ENCODE results near the gene CCNG1. TPM values are rescaled to one million over a fixed set of nuclear protein-coding genes. Genes with fewer than 3 reads are reported as not detected.

Gene CCNG1
- total RNA-seq, 2 donors from 2014 or later, result 83.0 to 83.7 TPM

DNA sequence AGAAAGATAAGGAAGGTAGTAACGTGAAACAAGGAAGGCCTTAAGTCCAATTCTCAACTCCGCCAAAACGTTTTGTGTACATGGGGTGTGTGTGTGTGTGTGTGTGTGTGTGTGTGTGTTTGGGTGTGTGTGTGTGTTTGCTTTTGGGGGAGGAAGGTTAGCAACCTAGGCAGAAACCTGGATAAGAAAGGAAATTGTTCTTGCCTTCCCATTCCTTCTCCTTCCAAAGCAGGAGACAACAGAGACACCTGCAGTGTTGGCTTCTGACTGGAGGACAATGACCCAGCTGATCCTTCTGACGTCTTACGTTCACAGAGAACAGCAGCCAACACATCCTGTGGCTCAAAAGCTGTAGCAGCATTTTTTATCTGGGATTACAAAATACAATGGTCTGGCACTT is 4.1 kb upstream of the CCNG1 start:
- ATAC-seq (ENCODE audit: insufficient number of reproducible peaks, low FRiP score, low read depth) (no peak), DNase-seq (ENCODE audit: low spot score) (no peak)
- H3K4me3 ChIP-seq, result no peak overlapping the region
- H3K4me1 ChIP-seq (ENCODE audit: control insufficient read depth in 1 of 2, low read depth in 2 of 2), result peaks cover under 1 to 6% of the 10 kb centered on the region in 2 donors
- no peak for TF ChIP-seq CTCF (IDR thresholded peaks at IDR 0.05)
- no peaks in the 10 kb centered on the region for H3K9me3 ChIP-seq
- H3K27ac ChIP-seq, result no peak overlapping the region
- no peaks in the 10 kb centered on the region for H3K36me3 ChIP-seq
- H3K27me3 ChIP-seq (replicated peaks; ENCODE audit: insufficient read depth), result no peaks in the 10 kb centered on the region

- TF ChIP-seq CTCF (IDR thresholded peaks at IDR 0.05), result no peak
- Histone ChIP-seq H3K27ac (no peak overlapping the region), H3K27me3 (replicated peaks; ENCODE audit: insufficient read depth) (no peaks in the 10 kb centered on the region), H3K4me1 (ENCODE audit: control insufficient read depth in 1 of 2, low read depth in 2 of 2) (peaks cover 11 to 17% of the 10 kb centered on the region in 2 donors), H3K9me3 (no peaks in the 10 kb centered on the region), H3K4me3 (no peak overlapping the region), H3K36me3 (no peaks in the 10 kb centered on the region)
- no peak for ATAC-seq (ENCODE audit: insufficient number of reproducible peaks, low FRiP score, low read depth)
- DNase-seq (ENCODE audit: low spot score), result no peak
These were observed 3.0 kb upstream of the CCNG1 start for GRCh38 chr5:163434401-163434866.

DNA sequence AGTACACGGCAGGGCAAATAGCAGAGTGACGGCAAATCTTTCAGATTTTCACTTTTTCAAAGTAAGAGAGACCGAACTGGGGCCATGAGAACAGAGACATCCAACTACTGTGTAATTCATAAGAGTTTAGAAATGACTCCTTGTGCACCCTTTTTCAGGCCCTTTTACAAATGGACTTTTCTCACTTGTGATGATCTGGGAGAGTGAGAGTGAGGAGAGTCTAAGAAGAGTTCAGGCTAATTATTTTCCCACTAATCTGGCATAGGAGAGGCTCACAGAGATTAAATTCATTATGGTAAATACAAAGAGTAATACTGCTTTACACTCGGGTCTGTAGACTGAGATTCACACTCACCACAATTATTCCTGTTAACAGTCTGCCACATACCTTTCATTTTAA is 880 bp upstream of the CCNG1 start:
- ATAC-seq (ENCODE audit: insufficient number of reproducible peaks, low FRiP score, low read depth), result no peak
- peak overlapping the region; percentile 92 to 93 for H3K27ac ChIP-seq

GRCh38 chr5:163437011-163437308 is 435 bp upstream of the CCNG1 start:
- Histone ChIP-seq H3K27me3 (replicated peaks; ENCODE audit: insufficient read depth) (no peaks in the 10 kb centered on the region), H3K4me3 (peak overlapping the region; percentile 98), H3K27ac (peak overlapping the region; percentile 92 to 93), H3K4me1 (ENCODE audit: control insufficient read depth in 1 of 2, low read depth in 2 of 2) (peaks cover 22 to 33% of the 10 kb centered on the region in 2 donors), H3K36me3 (peaks cover 1% of the 10 kb centered on the region), H3K9me3 (no peaks in the 10 kb centered on the region)
- ATAC-seq (ENCODE audit: insufficient number of reproducible peaks, low FRiP score, low read depth) (no peak), DNase-seq (ENCODE audit: low spot score) (no peak)
- TF ChIP-seq CTCF (IDR thresholded peaks at IDR 0.05), result no peak

More for the DNA sequence above, 880 bp upstream of the CCNG1 start:
- TF ChIP-seq CTCF (IDR thresholded peaks at IDR 0.05), result no peak
- Histone ChIP-seq H3K9me3 (no peaks in the 10 kb centered on the region), H3K36me3 (no peaks in the 10 kb centered on the region), H3K4me3 (peak overlapping the region; percentile 98), H3K4me1 (ENCODE audit: control insufficient read depth in 1 of 2, low read depth in 2 of 2) (peaks cover 22 to 33% of the 10 kb centered on the region in 2 donors), H3K27me3 (replicated peaks; ENCODE audit: insufficient read depth) (no peaks in the 10 kb centered on the region)
- no peak for DNase-seq (ENCODE audit: low spot score)

DNA sequence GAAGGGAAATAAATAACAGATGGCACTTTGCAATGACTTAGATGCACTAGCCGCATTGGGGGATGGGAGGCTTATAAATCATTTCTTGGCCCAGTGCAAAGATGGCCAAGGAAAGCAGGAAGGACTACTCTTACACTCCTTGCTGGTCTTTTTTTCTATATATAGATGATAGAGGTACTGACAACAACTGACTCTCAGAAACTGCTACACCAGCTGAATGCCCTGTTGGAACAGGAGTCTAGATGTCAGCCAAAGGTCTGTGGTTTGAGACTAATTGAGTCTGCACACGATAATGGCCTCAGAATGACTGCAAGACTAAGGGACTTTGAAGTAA is 1.7 kb downstream of the CCNG1 start:
- peaks cover 16% of the 10 kb centered on the region for H3K36me3 ChIP-seq
- ATAC-seq (ENCODE audit: insufficient number of reproducible peaks, low FRiP score, low read depth), result no peak
- no peak for DNase-seq (ENCODE audit: low spot score)
- H3K27me3 ChIP-seq (replicated peaks; ENCODE audit: insufficient read depth), result no peaks in the 10 kb centered on the region
- H3K4me3 ChIP-seq, result peak overlapping the region; percentile 98
- H3K4me1 ChIP-seq (ENCODE audit: control insufficient read depth in 1 of 2, low read depth in 2 of 2), result peaks cover 22 to 33% of the 10 kb centered on the region in 2 donors
- no peaks in the 10 kb centered on the region for H3K9me3 ChIP-seq
- TF ChIP-seq CTCF (IDR thresholded peaks at IDR 0.05), result no peak
- H3K27ac ChIP-seq, result no peak overlapping the region
